NCI-H1417 treated with DMSO at 0.1 percent for 48 hours (cell line): ENCODE data around the gene MYL3.
"Not testable (repeated sequence)": the region's sequence is repeated elsewhere in the genome, so short reads cannot be mapped to it uniquely, and the experiment has no call there.

Source experiments
- DNase-seq: peaks from one replicate; lab custom pipeline; 2025; lab: John Stamatoyannopoulos, UW

The MYL3 gene

DNA sequence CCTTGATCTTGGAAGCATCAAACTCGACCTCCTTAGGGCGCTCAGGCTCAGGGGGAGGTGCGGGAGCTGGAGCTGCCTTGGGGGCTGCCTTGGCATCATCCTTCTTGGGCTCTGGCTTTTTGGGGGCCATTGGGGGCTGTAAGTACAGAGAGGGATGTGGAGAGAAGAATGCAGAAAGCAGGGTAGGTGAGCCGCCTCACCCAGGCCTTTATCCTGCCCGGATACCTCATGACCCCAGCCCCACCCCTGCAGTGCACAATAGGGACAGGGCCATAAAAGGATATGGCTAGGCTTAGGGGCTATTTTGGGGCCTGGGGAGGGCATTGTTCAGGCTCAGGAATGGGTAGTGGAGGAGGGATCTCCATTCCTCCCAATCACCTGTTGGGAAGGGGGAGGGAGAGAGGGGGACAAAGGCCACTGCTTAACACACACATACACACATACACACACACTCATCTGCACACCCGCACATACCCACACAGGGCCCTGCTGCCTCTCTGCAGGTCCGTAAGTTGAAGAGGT is at the start of gene MYL3:
Gene MYL3 (minus strand): TSS at position 184 of the 522 bp plus-strand sequence. CDS start 54 bp downstream, at position 130.
- DNase-seq = no peak

DNA sequence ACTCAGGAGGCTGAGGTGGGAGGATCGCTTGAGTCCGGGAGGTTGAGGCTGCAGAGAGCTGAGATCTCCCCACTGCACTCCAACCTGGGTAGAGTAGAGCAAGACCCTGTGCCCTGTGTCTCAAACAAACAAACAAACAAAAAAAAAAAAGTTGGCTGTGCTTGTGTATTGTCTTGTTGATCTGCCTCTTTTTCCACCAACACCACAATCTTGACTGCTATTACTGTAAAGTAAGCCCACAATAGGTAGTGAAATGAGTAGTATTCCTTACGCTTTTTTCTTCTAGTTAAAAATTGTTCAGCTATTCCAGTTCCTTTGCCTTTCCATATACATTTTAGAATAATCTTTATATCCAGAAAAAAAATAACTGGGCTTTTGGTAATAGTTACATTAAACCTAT is 49.7 kb upstream of the MYL3 start:
- no peak for DNase-seq

GRCh38 chr3:46910914-46911313 is 47.7 kb upstream of the MYL3 start:
- not testable (repeated sequence) for DNase-seq

GRCh38 chr3:46910166-46910760 is 47.0 kb upstream of the MYL3 start:
- DNase-seq = no peak

DNA sequence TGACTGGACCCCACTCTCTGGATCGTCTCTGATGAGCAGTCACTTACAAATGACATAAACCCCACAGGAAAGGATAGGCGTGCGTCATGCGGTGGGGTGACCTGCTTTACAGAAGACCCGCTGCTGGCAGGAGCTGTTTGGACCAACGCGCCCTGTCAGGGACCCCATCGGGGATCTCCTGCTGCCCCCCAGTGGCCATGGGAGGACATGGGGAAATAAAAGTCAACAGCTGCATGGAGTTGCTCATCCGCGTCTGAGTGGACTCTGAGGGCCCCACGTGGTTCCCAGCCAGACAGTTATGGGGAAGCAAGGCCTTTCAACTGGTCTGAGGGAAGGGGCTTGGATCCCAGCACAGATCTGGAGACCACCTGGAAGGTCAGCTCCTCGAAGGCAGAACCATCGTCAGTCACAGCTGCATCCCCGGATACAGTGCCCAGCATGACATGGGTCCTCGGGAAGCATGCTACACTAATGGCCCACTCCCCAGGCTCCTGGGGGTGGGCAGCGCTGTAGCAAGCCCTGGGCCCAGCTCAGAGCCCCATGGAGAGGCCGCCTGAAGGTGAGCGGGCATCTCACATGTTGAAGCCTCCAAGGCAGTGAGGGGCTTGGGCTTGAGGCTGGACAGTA is 46.4 kb upstream of the MYL3 start:
- DNase-seq = no peak

DNA sequence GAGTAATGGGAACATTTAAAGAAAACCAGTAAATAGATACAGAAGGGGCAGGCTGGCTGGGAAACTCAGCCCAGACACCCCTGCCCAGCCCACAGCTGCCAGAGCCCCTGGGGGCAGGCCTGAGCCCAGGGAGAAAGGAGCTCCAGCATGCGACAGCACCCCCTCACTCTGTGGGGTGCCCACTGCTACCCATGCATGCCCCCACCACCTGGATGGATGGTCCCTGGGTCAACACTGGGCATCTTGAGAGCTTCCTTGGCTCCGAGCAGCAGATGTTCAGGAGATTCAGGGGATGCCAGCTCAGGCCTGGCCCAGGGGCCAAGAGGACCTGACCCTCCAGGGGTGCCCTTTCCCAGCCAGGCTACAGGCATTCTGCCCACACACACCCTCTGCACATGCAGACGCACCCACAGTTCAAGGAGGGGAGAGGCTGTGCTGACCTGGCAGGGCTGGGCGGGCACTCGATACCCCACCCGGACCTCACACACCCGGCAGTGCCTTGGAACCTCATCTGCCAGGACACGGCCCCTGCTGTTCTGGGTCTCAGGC is 45.8 kb upstream of the MYL3 start:
- DNase-seq = no peak

DNA sequence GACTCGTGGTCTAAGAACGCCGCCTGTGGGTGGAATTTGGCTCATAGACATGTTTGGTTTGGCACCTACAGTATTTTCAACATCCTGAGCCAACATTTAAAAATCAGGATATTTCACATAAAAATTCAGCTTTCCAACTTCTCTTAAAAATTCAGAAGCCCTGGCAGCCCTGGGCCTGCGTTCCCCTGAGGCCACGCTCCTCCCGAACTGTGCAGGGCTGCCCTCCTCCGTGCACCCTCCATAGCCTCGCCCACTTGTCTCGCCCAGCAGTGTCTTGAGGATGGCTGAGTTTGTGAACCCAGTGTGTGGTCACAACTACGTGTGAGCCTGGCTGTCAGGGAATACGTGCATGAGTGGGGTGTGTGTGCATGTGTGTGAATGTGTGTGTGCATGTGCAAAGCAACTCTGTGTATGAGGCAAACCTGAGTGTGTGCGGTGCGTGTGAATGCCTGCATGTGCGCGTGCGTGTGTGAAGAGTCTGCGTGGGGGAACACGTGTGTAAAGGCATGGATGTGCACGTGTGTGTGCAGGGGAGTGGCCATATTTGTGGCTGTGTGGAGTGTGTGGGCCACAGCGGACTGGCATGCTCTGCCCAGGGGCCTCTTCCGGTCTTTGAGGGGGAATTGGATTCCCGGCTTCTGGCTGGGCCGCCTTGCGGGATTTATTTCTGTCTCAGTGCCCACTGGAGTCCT is 45.2 kb upstream of the MYL3 start:
- DNase-seq = no peak

GRCh38 chr3:46907960-46908293 is 44.7 kb upstream of the MYL3 start:
- no peak for DNase-seq

- DNase-seq = no peak
Measured at GRCh38 chr3:46907271-46907670, 44.0 kb upstream of the MYL3 start.

DNA sequence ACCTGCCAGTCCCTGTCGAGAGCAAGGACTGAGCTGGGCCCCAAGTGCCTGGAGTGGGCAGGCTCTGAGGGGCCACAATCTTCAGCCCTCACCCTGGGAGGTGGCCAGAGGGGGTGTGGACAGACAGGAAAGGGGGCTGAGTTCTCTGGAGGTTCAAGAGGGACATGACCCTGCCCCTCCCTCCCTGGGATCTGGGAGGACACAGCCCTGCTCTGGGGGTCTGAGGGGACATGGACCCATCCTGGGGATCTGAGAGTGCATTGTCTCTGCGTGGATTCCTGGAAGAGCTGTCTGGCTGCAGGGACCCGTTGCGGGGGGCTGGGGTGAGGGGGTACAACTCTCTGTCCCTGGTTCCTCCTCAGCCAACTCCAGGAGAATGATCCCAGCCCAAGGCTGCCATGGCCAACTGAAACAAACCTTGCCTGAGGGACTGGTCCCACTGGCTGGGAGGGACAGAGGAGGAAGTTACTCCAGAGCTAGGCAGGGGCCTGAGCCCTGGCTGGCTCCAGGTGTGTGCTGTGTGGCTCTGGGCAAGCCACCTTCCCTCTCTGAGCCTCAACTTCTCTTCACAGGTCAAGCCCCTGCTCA is 43.3 kb upstream of the MYL3 start:
- DNase-seq = no peak

- DNase-seq = no peak
Measured at GRCh38 chr3:46905661-46906451, 42.6 kb upstream of the MYL3 start.

DNA sequence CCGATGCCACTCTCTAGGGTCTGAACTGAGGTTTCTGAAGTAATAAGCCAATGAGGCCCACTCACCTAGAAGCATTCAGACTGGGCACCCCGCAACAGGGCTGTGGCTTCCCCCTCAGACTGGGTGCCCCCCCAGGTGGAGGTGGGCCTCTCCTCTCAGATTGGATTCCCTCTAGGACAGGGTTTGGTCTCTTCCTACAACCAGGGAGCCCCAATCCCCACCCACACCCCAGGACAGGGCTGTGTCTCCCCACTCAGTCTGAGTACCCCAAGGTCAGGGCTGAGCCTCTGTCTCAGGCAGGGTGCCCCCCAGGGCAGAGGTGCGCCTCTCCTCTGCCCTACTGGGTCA is 41.9 kb upstream of the MYL3 start:
- no peak for DNase-seq

DNA sequence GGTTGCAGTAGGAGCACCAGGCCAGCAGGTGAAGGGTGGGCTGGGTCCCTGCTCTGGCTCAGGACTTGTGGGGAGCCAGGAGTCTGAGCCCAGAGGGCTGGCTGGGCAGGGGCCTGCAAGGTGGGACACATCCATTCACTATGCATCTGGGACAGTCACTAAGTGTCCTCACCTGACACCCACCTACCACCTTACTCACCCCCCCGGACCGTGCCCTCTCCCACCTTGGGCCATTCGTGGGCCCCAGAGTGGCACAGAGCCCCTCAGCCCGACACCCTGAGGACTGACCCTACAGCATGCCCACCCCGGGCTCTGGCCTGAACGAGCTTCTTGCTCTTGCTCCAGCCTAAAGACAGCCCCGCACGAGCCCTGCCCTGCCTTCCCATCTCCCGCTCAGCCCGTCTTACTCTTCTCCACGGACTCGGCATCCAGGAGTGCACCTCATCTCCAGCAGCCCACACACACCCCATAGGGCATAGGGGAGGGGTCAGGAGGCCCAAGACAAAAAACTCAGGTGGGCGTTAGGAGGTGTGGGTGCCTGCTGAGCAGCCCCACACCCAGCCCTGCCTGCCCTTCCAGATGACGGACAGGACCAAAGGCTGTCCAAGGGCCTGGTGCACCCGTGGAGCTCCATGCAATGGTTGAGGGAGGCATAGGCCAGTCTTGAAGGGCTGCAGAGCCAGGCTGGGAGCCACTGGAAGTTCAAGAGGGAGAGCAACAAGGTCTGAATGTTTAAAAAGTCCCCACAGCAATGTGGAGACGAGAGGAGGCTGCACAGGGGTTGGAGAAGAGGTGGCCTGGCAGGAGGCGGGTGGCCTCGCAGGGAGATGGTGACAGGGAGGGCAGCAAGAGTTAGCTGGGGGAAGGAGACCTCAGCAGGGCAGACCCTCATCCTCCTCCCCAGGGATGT is 41.3 kb upstream of the MYL3 start:
- DNase-seq = no peak

DNA sequence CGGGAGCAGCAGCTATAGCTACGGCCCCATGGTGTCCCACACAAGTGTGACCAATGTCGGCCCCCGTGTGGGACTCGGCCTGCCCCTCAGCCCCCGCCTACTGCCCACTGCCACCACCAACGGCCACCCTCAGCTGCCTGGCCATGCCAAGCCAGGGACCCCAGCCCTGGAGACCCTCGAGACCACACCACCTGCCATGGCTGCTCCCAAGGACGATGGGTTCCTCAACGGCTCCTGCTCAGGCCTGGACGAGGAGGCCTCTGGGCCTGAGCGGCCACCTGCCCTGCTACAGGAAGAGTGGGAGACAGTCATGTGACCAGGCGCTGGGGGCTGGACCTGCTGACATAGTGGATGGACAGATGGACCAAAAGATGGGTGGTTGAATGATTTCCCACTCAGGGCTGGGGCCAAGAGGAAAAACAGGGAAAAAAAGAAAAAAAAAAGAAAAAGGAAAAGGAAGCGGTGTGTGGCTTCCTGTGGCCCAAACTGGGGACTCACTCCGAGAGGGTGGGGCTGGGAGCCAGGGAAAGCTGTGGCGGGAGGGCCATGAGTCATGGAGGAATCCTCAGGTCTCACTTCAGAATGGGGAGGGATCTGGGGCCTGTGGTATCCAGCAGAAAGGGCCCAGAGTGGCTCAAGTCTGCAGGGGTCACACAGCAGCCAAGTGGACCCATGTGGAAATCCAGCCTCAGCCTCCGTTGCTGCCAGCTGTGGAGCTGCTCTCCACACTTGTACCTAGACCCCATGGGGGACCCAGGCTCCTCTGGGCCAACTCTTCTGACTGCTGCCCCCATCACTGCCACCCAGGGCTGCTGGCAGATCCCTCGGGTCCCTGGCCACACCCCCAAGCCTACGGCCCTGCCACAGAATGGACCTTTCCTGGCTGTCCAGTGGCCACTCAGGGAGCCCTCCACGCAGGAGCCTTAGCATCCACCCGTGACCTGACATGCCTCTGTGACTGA is 40.4 kb upstream of the MYL3 start:
- no peak for DNase-seq

GRCh38 chr3:46902188-46902631 is 39.0 kb upstream of the MYL3 start:
- DNase-seq = no peak

DNA sequence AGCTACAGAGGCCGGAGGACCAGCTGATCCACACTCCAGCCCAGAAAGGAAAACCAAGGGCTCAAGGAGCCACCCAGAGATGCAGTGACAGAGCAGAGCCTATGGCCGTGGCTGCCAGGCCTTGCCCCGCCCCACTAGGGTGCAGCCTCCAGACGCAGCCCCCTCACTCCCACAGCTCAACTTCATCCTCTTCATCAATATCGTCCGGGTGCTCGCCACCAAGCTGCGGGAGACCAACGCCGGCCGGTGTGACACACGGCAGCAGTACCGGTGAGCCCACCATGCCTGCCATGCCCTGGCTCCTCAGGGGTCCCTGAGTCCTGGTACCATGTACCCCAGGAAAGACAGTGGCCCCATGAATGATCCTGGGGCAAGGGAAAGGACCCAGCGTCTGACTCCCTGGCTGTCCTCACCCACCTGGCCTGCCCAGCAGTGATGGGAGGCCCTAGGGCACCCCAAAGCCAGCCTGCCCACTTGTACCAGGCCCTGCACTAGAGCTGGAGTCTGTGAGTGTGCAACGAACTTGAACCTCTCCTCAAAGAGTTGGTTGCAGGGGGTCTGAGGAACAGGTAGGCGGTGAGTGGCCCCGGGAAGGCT is 38.4 kb upstream of the MYL3 start:
- DNase-seq = no peak

DNA sequence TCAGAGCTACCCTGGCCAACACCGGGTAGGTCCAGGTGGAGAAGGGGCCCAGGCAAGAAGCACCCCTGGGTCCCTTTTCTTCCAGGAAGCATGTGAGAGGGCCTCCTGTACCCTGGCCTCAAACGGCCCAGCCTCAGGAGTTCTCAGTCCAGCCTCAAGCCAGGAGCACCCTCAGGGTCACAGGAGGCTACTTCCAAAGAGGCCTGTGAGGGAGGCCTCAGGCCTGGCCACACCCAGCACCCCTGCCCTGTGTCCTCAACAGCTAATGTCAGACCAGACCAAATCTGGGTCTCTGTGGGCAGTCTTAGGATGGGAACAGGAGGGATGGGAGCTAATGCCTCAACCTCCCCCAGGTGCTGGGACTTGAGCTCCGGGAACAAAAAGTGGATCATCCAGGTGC is 37.8 kb upstream of the MYL3 start:
- no peak for DNase-seq

DNA sequence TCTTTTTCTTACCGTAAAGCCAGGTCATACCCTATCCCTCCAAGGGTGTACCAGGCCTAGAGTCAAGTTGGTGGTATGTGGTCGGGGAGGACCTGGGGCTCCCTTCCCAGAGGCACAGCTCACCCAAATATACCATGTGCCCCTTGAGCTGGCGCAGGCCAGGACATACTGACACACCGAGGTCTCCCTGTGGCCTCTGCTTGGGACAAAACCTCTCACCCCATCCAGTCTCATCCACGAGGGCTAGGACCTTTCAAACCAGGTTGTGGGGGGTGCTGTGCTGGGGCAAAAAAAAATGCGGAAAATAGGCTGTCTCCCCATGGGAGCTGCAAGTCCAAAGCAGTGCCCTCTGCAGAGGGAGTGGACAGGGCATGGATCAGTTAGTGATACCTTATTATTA is 37.1 kb upstream of the MYL3 start:
- DNase-seq = no peak

DNA sequence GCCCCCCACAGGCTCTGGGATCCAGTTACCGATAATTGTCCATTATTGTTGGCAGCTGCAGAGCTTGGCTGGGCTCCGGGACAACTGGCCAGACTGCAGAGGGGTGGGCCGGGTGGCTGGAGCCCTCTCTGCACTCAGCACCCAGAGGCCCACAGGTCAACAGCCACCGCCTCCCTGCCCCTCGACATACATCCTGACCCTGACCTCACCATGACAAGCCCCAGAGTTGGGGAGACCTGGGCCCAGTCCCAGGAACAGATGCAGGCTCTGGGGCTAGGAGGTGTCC is 36.7 kb upstream of the MYL3 start:
- no peak for DNase-seq
